Posterior vena cava (tissue), 2 donors: ENCODE results near the gene ABHD6. TPM values are rescaled to one million over a fixed set of nuclear protein-coding genes. Genes with fewer than 3 reads are reported as not detected.
"Not testable (repeated sequence)": the region's sequence is repeated elsewhere in the genome, so short reads cannot be mapped to it uniquely, and the experiment has no call there.

ENCODE experiments used
- DNase-seq: peaks from one replicate; pipeline ENCODE4 v3.0.0-alpha.2; 2020; ENCODE audit warnings: low spot score
- intact Hi-C, 2 donors: fragments of 100-400 bp; cut with DNase I; formaldehyde crosslinking; loops; one replicate each; pipeline versions ENCODE4 v1.14.1 to v1.14.2; 2022 to 2023
- total RNA-seq, 2 donors: library from RNA; stranded (reverse); fragmentation: NEBNext Ultra II Directional; extraction: Animal tissue kit (Norgen Biotek cat#: 25700); gene quantifications; one replicate each; pipeline ENCODE4 v1.2.1, GENCODE V29; 2021
- donor health status: DM: yes; HTN: yes; CAD: no.
- donor health status: DM: yes; HTN: yes; CAD: no.

The ABHD6 gene
- total RNA-seq, 2 donors from 2014 or later = 6.6 to 7.6 TPM

- DNase-seq = peak; percentile 35
- intact Hi-C loops = no loop called here
Measured at GRCh38 chr3:58205981-58206380, 31.6 kb upstream of the ABHD6 start.

- peak; percentile 63 for DNase-seq
- intact Hi-C loops = no loop called here
Measured at GRCh38 chr3:58206406-58207011, 31.1 kb upstream of the ABHD6 start.

DNA sequence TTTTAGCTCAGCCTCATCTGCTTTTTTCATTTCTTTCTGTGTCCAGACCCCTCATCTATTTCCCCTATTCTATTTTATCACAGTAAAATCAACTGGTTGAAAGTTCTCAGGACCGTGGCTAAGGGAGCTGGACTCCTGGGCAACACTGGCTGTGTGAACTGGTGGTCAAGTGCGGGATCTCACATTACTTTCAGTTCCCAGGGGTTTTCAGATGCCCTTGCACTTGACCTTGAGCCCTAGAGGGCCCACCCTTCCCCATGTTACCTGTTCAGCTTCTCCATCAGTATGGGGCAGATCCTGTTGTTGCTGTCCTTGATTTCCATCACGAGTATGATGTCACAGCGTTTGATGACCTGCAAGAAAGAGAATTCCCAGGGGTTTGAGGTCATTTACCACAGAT, 29.6 kb upstream of the ABHD6 start:
- intact Hi-C loops = no loop called here
- no peak for DNase-seq

DNA sequence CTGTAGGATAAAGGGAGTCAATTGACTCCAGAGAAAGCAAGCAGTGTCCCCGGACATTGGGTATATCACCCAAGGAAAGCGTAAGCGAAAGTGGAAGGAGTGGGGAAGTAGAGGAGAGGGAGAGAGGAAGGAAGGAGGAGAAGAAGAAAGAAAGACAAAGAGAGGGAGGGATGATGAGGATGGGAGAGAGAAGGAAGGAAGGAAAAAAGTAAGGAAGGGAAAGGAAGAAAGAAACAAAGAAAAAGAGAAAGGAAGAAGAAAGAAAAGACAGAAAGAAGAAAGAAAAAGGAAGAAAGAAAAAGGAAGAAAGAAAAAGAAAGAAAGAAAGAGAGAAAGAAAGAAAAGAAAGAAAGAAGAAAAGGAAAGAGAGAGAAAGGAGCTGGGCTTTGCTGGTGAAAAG, 27.7 kb upstream of the ABHD6 start:
- intact Hi-C loops = no loop called here
- no peak for DNase-seq

DNA sequence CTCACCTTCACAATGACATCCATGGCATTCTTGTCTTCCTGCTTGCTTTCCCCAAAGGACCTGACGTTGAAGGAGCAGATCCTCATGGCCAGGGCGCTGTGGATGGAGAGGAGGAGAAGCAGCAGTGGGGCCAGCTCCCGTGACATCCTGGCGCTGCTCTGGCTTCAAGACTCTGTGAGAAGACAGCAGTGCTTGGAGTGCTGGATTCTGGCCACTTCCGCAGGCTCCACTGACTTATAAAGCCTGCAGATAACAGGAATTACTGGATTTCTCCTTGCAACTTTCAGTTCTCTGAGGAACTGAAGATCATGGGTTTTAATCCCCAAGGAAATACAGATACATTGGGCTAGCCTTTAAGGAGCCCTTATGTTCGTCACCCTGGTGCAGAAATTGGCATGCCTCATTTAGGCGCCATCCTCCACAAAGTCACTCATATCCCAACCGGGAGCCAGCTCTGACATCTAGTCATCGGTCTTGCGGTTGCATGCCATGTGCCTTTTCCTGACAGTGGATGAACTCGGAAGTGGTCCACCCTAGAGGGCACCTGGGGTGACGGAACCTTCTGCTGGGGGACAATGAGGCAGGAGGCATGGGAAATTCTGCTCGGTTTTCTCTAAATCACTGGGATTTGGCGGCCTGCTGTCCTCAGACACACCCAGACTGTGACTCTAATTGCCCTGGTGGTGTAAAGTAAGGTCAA, 26.7 kb upstream of the ABHD6 start, which contains the start of gene DNASE1L3:
TSS of gene DNASE1L3 (minus strand) at position 212 of the 700 bp plus-strand sequence. CDS start at position 146, 66 bp downstream.
- intact Hi-C loops = no loop called here
- peak; percentile 85 for DNase-seq

GRCh38 chr3:58214484-58215316, 22.9 kb upstream of the ABHD6 start:
- intact Hi-C loops = no loop called here
- no peak for DNase-seq

GRCh38 chr3:58215317-58216025, 22.1 kb upstream of the ABHD6 start:
- intact Hi-C loops = no loop called here
- no peak for DNase-seq

GRCh38 chr3:58216496-58217195, 20.9 kb upstream of the ABHD6 start:
- DNase-seq = no peak
- intact Hi-C loops = no loop called here

DNA sequence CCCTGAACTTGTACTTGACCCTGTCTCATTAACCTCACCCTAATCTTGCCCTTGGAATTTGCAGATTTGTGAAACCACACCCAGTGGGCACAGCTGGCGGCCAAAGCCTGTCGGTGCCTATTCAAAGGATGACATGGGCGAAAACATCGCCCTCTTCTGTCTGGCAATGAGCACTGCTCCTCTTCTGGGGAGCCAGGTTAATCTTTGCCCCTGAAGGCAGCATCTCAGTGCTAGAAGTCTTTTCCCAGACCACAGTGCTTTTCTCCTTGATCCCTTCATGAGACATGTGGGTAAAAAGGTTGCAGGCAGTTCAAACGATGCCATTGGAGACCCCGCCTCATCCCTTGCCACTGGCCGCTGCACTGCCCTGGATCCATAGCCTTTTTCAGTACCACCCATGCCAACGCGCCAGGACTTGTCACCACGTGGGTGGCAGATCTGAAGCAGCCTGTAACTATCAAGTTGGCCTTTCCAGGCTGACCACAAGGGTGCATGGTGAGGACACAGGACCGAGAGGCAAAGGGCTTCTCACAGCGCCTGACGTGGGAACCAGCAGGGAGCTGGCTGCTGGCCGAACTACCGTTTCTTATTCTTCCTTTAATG, 20.3 kb upstream of the ABHD6 start:
- DNase-seq = peak; percentile 88
- intact Hi-C loops = no loop called here

DNA sequence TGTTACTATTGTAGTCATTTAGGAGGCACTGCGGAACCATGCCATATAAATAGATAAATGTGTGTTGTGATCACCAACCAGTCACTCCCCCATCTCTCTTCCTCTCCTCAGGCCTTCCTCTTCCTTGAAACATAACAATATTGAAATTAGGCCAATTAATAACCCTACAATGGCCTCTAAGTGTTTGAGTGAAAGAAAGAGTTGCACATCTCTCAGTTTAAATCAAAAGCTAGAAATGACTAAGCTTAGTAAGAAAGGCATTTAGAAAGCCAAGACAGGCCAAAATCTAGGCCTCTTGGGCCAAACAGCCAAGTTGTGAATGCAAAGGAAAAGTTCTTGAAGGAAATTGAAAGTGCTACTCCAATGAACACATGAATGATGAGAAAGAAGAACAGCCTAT, 18.7 kb upstream of the ABHD6 start:
- DNase-seq = no peak
- intact Hi-C loops = no loop called here

DNA sequence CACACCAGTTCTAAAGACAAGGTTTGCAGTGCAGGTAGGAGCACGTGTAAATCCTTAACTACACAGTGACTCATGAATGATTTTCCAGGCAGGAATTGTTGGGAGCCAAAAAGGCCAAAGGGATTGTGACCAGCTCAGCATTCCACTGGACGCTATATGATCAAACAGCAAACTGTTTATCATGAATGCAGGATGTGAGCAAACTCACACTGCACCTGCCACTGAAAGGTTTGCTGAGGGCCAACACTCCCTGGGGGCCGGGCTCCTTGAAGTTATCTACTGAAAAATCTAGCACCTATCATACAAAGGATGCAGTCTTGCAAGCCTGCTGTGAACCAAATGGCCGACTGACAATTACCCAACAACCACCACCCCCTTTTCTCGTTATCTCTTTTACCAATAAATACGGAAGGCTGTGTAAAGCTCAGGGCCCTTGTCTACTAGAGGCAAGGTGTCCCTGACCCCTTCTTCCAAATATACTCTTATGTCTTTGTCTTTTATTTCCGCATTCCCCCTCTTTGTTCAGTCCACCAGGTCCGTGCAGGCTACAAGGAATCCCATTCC, 15.3 kb upstream of the ABHD6 start:
- DNase-seq = no peak
- intact Hi-C loops = no loop called here

GRCh38 chr3:58223855-58224254, 13.7 kb upstream of the ABHD6 start:
- intact Hi-C loops = no loop called here
- no peak for DNase-seq

DNA sequence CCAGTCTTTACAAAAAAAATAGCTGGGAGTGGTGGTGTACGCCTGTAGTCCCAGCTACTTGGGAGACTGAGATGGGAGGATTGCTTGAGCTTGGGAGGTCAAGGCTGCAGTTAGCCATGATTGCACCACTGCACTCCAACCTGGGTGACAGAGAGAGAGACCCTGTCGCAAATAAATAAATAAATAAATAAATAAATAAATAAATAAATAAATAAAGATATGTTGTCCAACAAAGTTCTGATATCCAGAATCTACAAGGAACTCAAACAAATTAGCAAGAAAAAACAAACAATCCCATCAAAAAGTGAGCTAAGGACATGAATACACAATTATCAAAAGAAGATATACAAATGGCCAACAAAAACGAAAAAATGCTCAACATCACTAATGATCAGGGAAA, 9.7 kb upstream of the ABHD6 start:
- intact Hi-C loops, DNase-seq: not testable (repeated sequence)

GRCh38 chr3:58230876-58231552, 6.6 kb upstream of the ABHD6 start:
- no peak for DNase-seq
- intact Hi-C loops = no loop called here

- no peak for DNase-seq
- intact Hi-C loops = no loop called here
Measured at GRCh38 chr3:58231666-58232065, 5.9 kb upstream of the ABHD6 start.

DNA sequence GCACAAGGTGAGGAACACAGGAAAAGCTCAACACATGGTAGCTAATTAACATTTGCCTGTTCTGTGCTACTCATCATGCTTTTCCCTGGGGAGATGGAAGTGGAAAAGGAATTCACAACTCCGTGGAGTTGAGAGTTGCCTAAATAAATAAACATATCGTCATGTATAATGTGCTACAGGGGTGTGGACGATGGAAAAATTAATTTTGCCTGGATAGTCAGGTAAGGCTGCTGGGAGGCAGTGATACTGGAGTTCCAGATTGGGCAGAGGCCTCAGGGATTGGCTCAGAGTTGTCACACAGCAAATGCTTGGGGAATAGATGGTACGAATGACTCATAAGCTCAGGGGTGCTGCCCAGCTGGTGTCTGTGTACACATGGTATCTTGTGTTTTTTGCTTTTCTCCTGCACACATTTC, 3.1 kb upstream of the ABHD6 start:
- intact Hi-C loops = no loop called here
- DNase-seq = no peak

GRCh38 chr3:58235970-58236369, 1.6 kb upstream of the ABHD6 start:
- no peak for DNase-seq
- intact Hi-C loops = no loop called here
